CD4-positive, CD25-positive, alpha-beta regulatory T cell (primary cell): Measurements from ENCODE around the gene SRPK1. TPM values are rescaled to one million over a fixed set of nuclear protein-coding genes. Genes with fewer than 3 reads are reported as not detected.

Experiments used
- ATAC-seq, 2 donors: fragments of 150-1000 bp; cut with Tn5 transposase; one replicate each; pipeline ENCODE4 v1.10.0; 2021; ENCODE audit warnings: low read depth in 2 of 2, moderate number of reproducible peaks in 2 of 2, moderate library complexity in 1 of 2
- DNase-seq, 3 donors: peaks; one replicate each; pipeline versions ENCODE4 v3.0.0 to v3.0.0-alpha.2; 2012 to 2022; ENCODE audit warnings: mixed read lengths in 1 of 3
- H3K27ac ChIP-seq: one replicate; pipeline ENCODE4 v1.7.0; 2013; ENCODE audit warnings: mild to moderate bottlenecking, low read length; ENCODE audit not compliant: insufficient read depth, poor library complexity, severe bottlenecking
- H3K27me3 ChIP-seq: one replicate; pipeline ENCODE4 v1.7.0; 2013; ENCODE audit warnings: low read length; ENCODE audit not compliant: control insufficient read depth, insufficient read depth
- H3K36me3 ChIP-seq: one replicate; pipeline ENCODE4 v1.7.0; 2013; ENCODE audit warnings: mild to moderate bottlenecking, low read length, moderate library complexity; ENCODE audit not compliant: control insufficient read depth, insufficient read depth
- H3K4me1 ChIP-seq: 2 replicates; pipeline ENCODE4 v1.7.0; 2013; ENCODE audit warnings: mild to moderate bottlenecking, low read length; ENCODE audit not compliant: insufficient read depth, control insufficient read depth, poor library complexity, severe bottlenecking
- H3K4me3 ChIP-seq: one replicate; pipeline ENCODE4 v1.7.0; 2013; ENCODE audit warnings: low read depth, mild to moderate bottlenecking, low read length, moderate library complexity
- H3K9me3 ChIP-seq, 2 experiments: 1 replicate in 1 of 2; 2 replicates in 1 of 2; pipeline ENCODE4 v1.7.0; 2013; ENCODE audit warnings: low read length in 2 of 2, mild to moderate bottlenecking in 1 of 2, moderate library complexity in 1 of 2; ENCODE audit not compliant: control insufficient read depth in 2 of 2
- H3K27ac Mint-ChIP-seq, 3 donors: one replicate each; pipeline ENCODE4 v1.8.0; 2020 to 2022; ENCODE audit warnings: mild to moderate bottlenecking in 3 of 3, mixed read lengths in 3 of 3, moderate library complexity in 2 of 3
- H3K27me3 Mint-ChIP-seq: one replicate; pipeline ENCODE4 v1.8.0; 2022; ENCODE audit warnings: mild to moderate bottlenecking, mixed read lengths
- H3K36me3 Mint-ChIP-seq: one replicate; pipeline ENCODE4 v1.8.0; 2020; ENCODE audit warnings: mixed read lengths
- H3K4me1 Mint-ChIP-seq, 4 donors: one replicate each; pipeline ENCODE4 v1.8.0; 2020 to 2022; ENCODE audit warnings: mixed read lengths in 4 of 4, mild to moderate bottlenecking in 1 of 4
- H3K4me3 Mint-ChIP-seq, 4 donors: one replicate each; pipeline ENCODE4 v1.8.0; 2020 to 2022; ENCODE audit warnings: mild to moderate bottlenecking in 4 of 4, mixed read lengths in 4 of 4, moderate library complexity in 3 of 4
- H3K9me3 Mint-ChIP-seq, 7 donors: one replicate each; pipeline ENCODE4 v1.8.0; 2020 to 2022; ENCODE audit warnings: mixed read lengths in 7 of 7, mild to moderate bottlenecking in 3 of 7, moderate library complexity in 2 of 7
- polyA plus RNA-seq, 4 donors: library from polyadenylated mRNA; unstranded; fragments of 300-500 nt; fragmentation: Illumina TruSeq; gene quantifications; one replicate each; pipeline ENCODE4 v1.2.3, GENCODE V29; 2021
- total RNA-seq: library from RNA; stranded (reverse); gene quantifications from one replicate; pipeline ENCODE4 v1.2.3, GENCODE V29; 2022

SRPK1 gene
- total and polyA plus RNA-seq, 5 donors from 2014 or later = 47.0 to 65.4 (median 54.7) TPM

DNA sequence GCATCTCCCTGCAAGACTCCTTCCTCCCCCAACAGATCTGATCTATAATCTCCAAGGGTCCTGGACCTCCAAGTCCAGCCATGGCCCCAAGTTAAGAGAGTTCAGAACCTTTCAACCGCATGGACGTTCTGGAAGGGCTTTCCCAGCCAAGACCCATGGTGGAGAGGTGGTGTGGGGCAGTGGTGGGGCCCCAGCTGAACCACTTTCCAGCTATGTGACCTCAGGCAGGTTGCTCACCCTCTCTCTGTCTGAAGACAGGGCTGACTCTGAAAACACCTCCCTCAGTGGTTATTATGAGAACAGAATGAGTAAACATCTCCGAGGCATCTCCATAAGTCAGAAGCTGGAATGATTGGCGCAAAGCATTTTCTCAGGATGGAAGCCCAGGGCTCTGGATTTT is 124.7 kb downstream of the SRPK1 start:
- ATAC-seq = no peak
- Histone ChIP-seq H3K4me1 (no peaks in the 10 kb centered on the region), H3K27ac (no peak overlapping the region), H3K36me3 (no peaks in the 10 kb centered on the region), H3K4me3 (no peak overlapping the region), H3K27me3 (no peaks in the 10 kb centered on the region), H3K9me3 (no peaks in the 10 kb centered on the region)
- Mint-ChIP-seq H3K9me3 (no peaks in the 10 kb centered on the region), H3K27me3 (peaks cover 13% of the 10 kb centered on the region), H3K27ac (no peak overlapping the region), H3K4me3 (no peak overlapping the region), H3K4me1 (no peaks in the 10 kb centered on the region), H3K36me3 (no peaks in the 10 kb centered on the region)
- no peak for DNase-seq

DNA sequence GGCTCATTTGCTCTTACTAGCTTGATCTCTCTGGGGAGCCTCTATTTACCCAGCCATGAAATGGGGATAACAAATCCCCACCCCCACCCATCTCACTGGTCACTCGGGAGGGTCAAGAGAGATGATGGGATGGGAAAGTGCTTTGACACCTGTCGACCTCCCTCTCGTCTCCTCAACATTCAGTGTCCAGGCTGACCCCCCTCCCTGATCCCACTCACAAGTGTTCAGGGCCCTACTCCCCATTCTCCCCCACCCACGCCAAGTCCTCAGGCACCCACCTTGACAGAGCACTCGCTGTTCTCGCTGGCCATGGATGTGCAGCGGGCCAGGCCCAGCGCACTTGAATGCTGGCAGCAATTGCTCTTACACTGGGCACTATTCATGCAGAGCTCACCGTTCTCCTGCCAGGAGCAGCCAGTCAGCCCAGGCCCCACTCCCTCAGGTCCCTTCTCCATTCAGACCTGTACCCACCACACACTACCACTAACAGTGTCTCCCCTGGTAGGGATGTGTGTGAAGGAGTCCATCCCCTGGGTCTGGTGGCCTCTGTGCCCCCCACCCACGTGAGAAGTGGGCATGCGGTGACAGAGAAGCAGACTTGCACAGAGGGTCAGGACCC is 125.3 kb downstream of the SRPK1 start:
- DNase-seq (no peak), ATAC-seq (no peak)
- H3K27me3 ChIP-seq = no peaks in the 10 kb centered on the region
- no peak overlapping the region for H3K27ac Mint-ChIP-seq
- no peak overlapping the region for H3K27ac ChIP-seq
- peaks cover 16% of the 10 kb centered on the region for H3K27me3 Mint-ChIP-seq
- no peak overlapping the region for H3K4me3 Mint-ChIP-seq
- H3K9me3 Mint-ChIP-seq = no peaks in the 10 kb centered on the region
- H3K4me1 Mint-ChIP-seq = no peaks in the 10 kb centered on the region
- H3K4me3 ChIP-seq = no peak overlapping the region
- H3K36me3 ChIP-seq = no peaks in the 10 kb centered on the region
- no peaks in the 10 kb centered on the region for H3K4me1 ChIP-seq
- no peaks in the 10 kb centered on the region for H3K36me3 Mint-ChIP-seq
- no peaks in the 10 kb centered on the region for H3K9me3 ChIP-seq

DNA sequence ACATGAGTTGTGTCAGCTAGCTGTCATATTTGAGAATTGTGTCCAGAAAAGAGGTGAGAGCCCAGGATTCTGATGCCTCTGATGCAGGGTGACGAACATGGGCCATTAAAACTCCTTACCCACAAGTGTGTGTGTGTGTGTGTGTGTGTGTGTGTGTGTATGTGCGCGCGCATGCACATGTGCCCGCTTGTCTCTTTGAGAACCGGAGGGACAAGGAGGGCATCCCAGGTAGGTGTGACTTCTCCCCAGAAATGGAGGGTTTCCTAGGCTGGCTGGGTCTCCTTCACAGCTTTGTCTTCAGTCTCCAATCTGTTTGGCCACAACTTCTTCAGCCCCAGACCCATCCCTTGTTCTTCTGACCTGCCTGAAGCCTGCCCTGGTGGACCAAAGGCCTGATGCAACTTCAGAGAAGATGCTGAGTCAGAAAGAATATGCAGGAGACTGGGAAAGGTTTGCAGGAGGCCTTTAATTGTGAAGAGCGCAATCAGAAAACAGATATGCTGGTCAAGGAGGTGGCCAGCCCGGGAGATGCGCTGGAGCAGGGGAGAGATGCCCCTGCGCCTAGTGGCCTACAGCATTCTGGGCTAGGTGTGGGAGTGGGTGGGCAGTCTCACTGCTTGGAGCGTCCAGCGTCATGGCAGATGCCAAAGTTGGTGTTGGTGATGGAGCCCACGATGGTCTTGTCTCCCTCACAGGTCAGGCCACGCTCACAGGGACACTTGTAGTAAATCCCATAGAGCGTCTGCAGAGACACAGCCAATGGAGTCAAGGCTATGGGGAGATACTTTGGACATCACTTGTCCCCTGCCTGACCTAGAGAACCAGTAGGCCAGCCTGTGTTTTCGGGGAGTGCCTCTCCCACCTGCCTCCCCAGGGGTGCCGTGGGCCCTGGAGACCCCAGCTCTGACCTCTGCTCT is 126.1 kb downstream of the SRPK1 start:
- no peak for DNase-seq
- H3K9me3 Mint-ChIP-seq = no peaks in the 10 kb centered on the region
- H3K4me3 Mint-ChIP-seq = no peak overlapping the region
- no peaks in the 10 kb centered on the region for H3K36me3 ChIP-seq
- ATAC-seq = no peak
- no peaks in the 10 kb centered on the region for H3K4me1 ChIP-seq
- no peaks in the 10 kb centered on the region for H3K4me1 Mint-ChIP-seq
- H3K27ac Mint-ChIP-seq = no peak overlapping the region
- H3K4me3 ChIP-seq = no peak overlapping the region
- H3K27me3 Mint-ChIP-seq = peaks cover 21% of the 10 kb centered on the region
- no peak overlapping the region for H3K27ac ChIP-seq
- H3K27me3 ChIP-seq = no peaks in the 10 kb centered on the region
- no peaks in the 10 kb centered on the region for H3K36me3 Mint-ChIP-seq
- H3K9me3 ChIP-seq = no peaks in the 10 kb centered on the region

DNA sequence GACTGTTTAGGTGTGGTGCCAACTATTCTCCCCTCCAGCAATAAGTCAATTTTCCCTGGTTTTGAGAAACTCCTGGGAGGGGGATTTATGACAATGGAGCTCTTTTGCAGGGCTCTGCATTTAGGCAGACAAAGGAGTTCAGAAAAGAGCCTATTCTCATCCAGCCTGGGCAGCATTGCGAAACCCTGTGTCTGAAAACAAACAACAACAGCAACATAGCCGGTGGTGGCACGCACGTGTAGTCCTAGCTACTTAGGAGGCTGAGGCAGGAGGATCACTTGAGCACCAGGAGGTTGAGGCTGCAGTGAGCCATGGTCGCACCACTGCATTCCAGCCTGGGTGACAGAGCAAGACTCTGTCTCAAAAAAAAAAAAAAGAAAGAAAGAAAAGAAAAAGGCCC is 130.2 kb downstream of the SRPK1 start:
- Mint-ChIP-seq H3K27me3 (peaks cover 41% of the 10 kb centered on the region), H3K9me3 (no peaks in the 10 kb centered on the region), H3K36me3 (no peaks in the 10 kb centered on the region), H3K4me3 (no peak overlapping the region), H3K4me1 (no peaks in the 10 kb centered on the region), H3K27ac (no peak overlapping the region)
- ATAC-seq (no peak), DNase-seq (no peak)
- Histone ChIP-seq H3K27me3 (peaks cover 8% of the 10 kb centered on the region), H3K27ac (no peak overlapping the region), H3K4me3 (no peak overlapping the region), H3K9me3 (no peaks in the 10 kb centered on the region), H3K4me1 (no peaks in the 10 kb centered on the region), H3K36me3 (no peaks in the 10 kb centered on the region)

DNA sequence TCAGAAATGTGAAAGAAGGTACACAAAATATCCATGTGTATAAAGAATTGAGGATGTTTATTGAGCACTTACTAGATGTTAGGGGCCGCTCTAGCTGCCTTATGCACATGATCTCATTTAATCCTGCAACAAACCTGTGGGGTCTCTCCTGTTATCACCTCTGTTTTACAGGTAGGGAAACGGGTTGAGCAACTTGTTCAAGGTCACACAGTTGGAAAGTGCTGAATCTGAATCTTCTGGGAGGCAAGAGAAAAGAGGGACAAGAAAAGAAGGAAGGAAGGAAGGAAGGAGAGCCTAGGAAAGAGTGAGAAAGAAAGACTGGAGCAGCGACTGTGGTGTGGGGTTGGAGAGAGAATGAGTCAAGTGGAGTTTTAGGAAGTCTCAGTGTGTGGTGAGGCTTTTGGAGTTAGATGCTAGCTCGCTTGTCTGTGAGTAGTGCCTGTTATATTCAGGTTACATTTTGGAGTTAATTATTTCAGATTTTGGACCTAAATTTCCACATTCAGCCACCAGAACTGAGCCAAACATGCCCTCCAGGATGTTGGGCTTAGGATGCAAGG is 132.4 kb downstream of the SRPK1 start:
- Mint-ChIP-seq H3K9me3 (no peaks in the 10 kb centered on the region), H3K36me3 (no peaks in the 10 kb centered on the region), H3K4me1 (no peaks in the 10 kb centered on the region), H3K4me3 (no peak overlapping the region), H3K27ac (no peak overlapping the region), H3K27me3 (peaks cover 50% of the 10 kb centered on the region)
- H3K4me1 ChIP-seq = no peaks in the 10 kb centered on the region
- DNase-seq (no peak), ATAC-seq (no peak)
- no peak overlapping the region for H3K27ac ChIP-seq
- H3K9me3 ChIP-seq = no peaks in the 10 kb centered on the region
- no peaks in the 10 kb centered on the region for H3K36me3 ChIP-seq
- peaks cover 8% of the 10 kb centered on the region for H3K27me3 ChIP-seq
- H3K4me3 ChIP-seq = no peak overlapping the region

DNA sequence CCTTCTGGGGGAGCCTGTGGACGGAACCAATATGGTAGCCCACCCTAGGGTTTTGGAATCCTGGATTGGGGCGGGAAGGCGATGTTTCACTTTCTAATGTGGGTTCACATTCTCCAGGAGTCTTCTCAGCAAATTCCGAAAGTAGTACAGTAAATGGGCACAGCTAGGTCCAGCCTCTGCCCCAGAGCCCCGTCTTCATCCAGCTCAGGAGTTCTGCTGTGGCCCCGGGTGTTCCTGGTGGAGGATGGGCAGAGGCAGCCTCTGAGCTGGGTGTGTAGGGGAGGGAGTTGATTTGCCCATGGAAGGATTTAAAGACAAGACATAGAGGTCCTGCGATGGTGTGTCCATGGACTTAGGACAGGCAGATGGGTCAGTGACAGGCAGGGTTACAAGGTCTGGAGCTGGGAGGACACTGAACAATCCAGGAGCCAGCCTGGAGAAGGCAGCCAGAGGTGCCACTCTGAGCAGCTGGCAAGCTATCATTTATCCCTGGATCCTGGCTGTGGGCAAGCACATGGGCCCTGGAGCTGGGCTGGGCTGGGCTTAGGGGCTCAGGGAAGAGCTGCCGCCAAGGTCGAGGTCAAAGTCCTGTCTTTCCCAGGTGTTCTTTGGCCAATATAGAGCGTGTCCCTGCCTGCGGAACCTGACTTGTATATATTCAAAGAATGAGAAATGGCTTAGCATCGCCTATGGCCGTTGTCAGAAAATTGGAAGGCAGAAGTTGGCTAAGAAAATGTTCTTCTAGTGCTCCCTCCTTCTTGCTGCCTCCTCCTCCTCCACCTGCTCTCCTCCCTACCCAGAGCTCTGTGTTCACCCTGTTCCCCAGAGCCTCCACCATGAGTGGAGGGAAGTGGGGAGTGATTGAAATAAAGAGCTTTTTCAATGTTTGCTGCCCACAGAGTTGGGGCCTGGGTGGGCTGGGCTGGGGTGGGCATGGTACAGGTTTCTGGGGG is 133.4 kb downstream of the SRPK1 start:
- DNase-seq (no peak), ATAC-seq (no peak)
- Histone ChIP-seq H3K4me1 (no peaks in the 10 kb centered on the region), H3K27me3 (peaks cover 8% of the 10 kb centered on the region), H3K4me3 (no peak overlapping the region), H3K27ac (no peak overlapping the region), H3K36me3 (no peaks in the 10 kb centered on the region), H3K9me3 (no peaks in the 10 kb centered on the region)
- no peak overlapping the region for H3K4me3 Mint-ChIP-seq
- no peak overlapping the region for H3K27ac Mint-ChIP-seq
- no peaks in the 10 kb centered on the region for H3K4me1 Mint-ChIP-seq
- H3K9me3 Mint-ChIP-seq = no peaks in the 10 kb centered on the region
- H3K36me3 Mint-ChIP-seq = no peaks in the 10 kb centered on the region
- H3K27me3 Mint-ChIP-seq = peaks cover 56% of the 10 kb centered on the region

DNA sequence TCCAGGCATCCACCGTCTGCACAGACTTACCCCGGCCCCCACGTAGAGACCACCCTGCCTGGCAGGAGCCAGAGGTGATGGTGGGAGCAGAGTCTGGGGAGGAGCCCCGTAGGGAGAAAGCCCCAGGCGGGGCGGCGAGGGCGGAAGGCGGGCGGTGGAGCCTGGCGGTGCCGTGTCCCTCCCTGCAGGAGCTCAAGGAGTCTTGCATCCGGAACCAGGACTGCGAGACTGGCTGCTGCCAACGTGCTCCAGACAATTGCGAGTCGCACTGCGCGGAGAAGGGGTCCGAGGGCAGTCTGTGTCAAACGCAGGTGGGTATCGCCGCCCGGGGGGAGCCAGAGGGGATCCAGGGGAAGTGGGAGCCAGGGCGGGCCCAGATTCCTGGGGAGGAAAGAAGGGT is 134.1 kb downstream of the SRPK1 start:
- Histone ChIP-seq H3K27ac (no peak overlapping the region), H3K9me3 (no peaks in the 10 kb centered on the region), H3K4me1 (no peaks in the 10 kb centered on the region), H3K27me3 (peaks cover 8% of the 10 kb centered on the region), H3K4me3 (no peak overlapping the region), H3K36me3 (no peaks in the 10 kb centered on the region)
- Mint-ChIP-seq H3K27me3 (peaks cover 56% of the 10 kb centered on the region), H3K36me3 (no peaks in the 10 kb centered on the region), H3K4me3 (no peak overlapping the region), H3K4me1 (no peaks in the 10 kb centered on the region), H3K9me3 (no peaks in the 10 kb centered on the region), H3K27ac (no peak overlapping the region)
- no peak for DNase-seq
- ATAC-seq = no peak
